CD4-positive, alpha-beta T cell treated with Interferon alpha-2 for 1 hour (primary cell): ENCODE data around the gene LHX6.

Experiments used
- DNase-seq, 2 donors: peaks; one replicate each; pipeline ENCODE4 v3.0.0-alpha.2; 2020 to 2022

LHX6 gene

DNA sequence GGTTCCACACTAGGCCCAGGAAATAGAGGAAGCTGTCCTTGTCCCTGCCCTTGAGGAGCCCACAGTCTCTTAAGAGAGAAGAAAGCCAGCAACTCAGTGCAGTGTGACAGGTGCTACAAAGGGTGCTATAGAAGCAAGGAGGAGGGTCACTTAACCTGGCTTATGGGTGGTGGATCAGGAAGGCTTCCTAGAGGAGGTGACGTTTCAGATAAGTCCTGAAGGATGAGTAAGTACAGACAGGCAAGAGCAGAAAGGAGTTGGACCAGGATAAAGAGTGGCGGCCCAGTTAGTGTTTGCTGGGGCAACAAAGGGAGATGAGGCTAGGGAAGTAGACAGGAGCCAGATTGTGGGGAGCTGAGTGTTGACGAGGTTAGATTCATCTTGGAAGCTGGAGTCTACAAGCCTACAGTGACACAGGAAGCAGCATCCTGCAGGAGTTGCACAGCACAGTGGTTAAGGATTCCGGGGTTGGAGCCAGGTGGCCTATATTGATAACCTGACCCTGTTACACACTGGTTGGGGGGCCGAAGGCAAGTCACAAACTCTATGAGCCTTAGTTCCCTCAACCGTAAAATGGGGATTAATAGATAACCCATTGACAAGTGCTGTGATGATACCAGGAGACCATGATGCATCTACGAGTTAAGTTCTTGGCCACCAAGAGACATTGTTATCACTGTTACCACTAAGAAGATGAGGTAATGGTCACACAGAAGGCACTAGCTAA is 5.4 kb upstream of the LHX6 start:
- no peak for DNase-seq

DNA sequence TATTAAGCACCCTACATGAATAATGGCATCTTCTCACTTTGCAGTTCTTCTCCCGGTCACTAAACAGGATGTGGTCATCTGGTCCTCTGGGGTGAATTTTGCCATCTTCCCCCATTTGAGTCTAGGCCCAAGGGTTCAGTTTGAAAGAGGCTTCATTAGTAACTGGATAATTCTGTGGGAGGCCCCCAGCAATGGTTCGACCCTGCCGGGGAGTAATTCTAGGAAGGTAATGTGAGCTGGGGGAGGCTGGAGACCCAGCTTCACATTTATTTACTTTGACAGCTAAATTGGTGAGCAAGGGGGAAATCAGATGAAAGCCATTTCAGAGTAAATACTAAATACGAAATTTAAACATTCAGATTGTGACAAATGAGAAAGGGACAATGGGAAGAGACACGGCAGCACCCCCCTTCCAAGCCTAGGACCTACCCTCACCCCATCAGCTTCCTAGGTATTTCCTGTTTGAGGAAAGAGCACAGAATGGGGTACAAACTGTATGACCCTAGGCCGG is 4.1 kb upstream of the LHX6 start:
- no peak for DNase-seq

- DNase-seq = no peak
Measured at GRCh38 chr9:122229485-122229837, 704 bp upstream of the LHX6 start.

DNA sequence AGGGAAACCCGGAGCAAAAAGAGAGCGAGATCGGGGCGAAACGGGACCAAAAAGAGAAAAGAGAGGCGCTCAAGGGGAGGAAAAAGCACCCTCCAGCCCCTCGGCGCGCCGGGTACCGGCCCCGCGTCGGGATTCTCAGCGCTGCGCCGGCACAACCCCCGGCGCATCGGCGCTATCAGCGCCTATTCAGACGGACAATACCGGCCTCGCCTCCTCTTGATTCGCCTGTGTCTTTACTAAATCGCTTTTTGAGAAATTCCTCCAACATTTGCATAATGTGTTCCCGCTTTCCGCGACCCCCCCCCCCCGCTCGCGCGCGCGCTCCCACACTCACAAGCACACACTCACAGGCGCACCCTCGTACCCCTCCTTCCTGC is 578 bp downstream of the LHX6 start:
- DNase-seq = no peak

DNA sequence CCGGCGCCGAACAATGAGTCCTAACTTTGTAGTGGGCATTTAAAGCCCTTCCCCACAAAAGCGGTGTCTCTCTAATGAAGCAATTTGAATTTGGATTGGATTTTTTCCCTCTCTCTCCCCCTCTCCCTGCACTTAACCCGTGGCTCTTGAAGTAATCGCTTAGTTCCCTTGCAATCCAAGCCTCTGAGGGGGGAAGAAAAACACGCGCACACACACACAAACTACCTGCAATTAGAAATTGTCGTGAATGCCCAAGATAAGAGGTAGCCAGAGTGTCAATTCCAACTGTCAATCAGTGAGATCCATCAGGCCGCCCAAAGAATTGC is 1.2 kb downstream of the LHX6 start:
- DNase-seq = no peak

GRCh38 chr9:122226758-122227574 is 1.8 kb downstream of the LHX6 start:
- DNase-seq = no peak

GRCh38 chr9:122226142-122226757 is 2.5 kb downstream of the LHX6 start:
- DNase-seq = no peak

- DNase-seq = no peak
Measured at GRCh38 chr9:122225312-122226141, 3.2 kb downstream of the LHX6 start.

GRCh38 chr9:122223435-122223834 is 5.3 kb downstream of the LHX6 start:
- no peak for DNase-seq

- no peak for DNase-seq
Measured at GRCh38 chr9:122222791-122223190, 6.0 kb downstream of the LHX6 start.

DNA sequence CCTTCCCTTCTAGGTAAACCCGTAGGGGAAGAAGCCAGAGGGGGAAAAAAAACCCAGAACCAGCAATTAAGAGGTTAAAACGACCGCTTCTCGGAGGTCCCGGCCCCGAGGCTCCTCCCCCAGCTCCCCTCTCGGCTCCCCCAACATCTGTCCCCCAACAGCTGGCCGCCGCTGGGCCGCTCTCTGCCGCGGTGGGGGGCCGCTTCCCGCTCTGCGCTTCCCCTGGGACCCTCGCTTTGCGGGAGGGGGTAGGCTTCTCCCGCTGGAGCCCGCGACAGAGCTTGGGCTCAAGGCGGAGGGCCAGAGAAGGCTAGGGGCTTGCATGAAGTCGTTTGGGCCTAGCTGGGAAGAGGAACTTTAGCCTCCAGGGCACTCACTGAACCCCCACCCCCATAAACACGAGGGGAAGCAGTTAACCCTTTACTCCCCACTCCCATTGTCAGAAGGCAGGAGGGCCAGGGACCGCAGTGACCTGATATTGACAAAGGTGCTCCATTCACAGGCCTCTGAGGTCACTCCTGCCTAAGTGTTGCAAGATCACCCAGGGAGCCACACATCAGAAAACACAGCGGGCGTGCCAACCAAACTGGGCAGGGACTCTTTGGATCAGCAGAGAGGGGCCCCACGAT is 7.5 kb downstream of the LHX6 start:
- DNase-seq = no peak

DNA sequence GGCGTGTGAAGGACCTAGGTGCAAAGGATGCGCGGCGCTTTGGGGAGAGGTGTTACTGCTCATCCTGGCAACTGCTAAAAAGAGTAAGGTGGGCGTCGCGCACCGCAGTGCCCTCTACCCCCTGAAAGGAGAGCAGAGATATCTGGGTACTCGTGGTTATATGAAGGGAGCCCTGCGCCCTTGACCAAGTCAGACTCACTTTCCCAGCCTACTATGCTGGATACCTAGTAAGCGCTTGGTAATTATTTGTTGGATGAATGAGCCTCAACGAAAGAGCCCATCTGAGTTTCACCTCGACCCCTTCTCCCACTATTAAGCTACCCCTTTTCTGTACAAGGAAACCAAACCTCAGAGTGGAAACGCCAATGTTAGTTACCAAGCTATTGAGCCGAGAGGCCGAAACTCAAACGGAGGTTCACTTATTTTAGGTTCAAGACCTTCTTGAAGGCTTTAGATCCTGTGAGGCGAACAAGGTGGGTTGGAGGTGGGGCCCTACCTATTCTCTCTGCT is 8.0 kb downstream of the LHX6 start:
- DNase-seq = no peak

GRCh38 chr9:122219856-122220672 is 8.7 kb downstream of the LHX6 start:
- DNase-seq = no peak

- DNase-seq = no peak
Measured at GRCh38 chr9:122218935-122219855, 9.6 kb downstream of the LHX6 start.

DNA sequence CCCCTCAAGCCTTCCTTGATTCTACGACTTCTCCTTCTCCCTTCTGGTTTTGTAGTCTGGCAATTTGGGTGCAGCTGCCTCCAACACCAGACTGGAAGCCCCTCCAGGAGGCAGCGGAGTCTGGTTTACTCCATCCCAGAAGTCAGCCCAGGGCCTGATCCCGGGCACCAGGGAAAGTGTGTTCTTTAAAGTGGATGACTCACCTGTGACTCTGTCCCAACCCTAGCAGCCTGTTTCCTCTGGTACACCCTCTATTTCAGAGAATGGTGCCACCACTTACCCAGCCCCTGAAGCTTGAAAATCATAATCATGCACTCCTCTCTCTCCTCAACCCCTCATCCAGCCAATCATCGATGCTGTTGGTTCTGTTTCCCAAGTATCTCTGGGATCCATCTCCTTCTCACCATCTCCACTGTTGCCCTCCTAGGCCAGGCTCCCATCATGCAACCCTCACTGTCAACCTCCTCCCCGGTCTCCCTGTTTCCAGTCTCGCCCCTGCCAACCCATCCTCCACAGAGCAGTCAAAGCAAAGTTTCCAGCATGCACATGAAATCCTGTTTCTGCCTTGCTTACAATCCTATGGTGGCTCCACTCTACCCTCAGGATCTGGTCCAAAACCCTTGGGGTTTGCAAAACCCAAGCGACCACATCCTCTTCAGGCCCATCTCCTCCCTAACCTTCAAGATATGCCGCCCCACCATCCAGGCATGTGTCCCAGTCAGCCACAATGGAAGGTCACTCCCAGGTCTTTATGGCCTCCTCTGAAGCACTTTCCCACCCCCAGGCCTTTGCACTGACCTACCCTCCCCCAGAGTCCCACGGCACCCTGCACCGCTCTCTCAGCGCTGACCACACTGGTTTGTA is 10.5 kb downstream of the LHX6 start:
- DNase-seq = no peak

GRCh38 chr9:122217640-122218039 is 11.1 kb downstream of the LHX6 start:
- no peak for DNase-seq

DNA sequence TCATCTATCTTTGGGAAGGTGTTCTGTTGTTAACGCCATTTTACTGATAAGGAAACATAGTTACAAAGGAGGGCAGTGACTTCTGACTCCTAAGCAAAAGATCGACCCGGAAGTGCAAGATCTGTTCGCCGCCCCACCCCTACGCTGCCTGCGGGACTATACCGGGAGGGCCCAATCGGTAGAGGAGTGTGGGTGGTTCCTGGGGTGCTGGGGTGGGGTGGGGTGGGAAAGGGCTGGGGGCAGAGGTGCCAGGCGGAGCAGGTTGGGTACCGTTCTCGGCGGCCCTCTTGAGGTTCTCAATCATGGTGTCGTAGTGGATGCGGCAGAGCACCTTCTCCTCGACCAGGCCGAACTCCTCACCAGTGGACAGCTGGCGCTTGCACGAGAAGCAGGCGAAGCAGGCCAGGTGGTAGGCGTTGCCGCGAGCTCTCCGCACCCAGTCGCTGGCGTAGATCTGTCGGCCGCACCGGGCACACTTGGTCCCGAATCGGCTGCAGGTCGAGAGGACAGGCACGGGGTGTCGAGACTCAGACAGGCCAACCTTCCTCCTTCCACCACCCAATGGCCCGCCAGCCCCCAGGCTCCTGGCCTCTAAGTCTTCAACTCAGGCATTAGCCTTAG is 11.8 kb downstream of the LHX6 start:
- no peak for DNase-seq

- no peak for DNase-seq
Measured at GRCh38 chr9:122216138-122216797, 12.5 kb downstream of the LHX6 start.
